ENCODE results near the gene ZNF565.
A peak's percentile ranks its signal among the peaks of the same experiment; 100 is the strongest.
"Not testable (repeated sequence)": the region's sequence is repeated elsewhere in the genome, so short reads cannot be mapped to it uniquely, and the experiment has no call there.

The ZNF565 gene

GRCh38 chr19:36214386-36215275 lies at the start of gene ZNF565, which contains the start of gene ZNF146:
Gene ZNF565, minus strand, starts transcription at chr19:36214665. Its CDS starts 12,680 bp downstream, at chr19:36201985.
Gene ZNF146, plus strand, starts transcription at chr19:36215106. Its CDS starts 21,335 bp downstream, at chr19:36236441.
- DNase-seq (ENCODE audit: low read depth in 2 of 2) = peak; percentile 81 to 90

DNA sequence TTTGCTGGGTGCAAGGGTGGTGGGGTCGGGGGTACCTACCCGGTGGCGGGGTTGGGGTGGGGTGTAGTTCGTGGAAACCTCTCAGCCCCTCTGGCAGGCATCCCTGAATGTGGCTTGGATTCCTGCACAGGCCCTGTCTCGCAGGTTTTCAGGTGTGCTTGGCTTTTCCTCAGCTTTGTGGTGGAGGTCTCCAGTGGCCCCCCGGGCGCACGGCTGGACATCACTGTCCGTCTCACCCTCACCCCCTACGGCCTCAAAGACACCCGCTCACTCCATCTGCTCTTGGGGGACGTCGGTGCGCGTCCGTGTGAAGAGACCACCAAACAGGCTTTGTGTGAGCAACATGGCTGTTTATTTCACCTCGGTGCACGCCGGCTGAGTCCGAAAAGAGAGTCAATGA lies 44.7 kb upstream of the ZNF565 start:
- DNase-seq (ENCODE audit: low read depth in 2 of 2) = no peak

DNA sequence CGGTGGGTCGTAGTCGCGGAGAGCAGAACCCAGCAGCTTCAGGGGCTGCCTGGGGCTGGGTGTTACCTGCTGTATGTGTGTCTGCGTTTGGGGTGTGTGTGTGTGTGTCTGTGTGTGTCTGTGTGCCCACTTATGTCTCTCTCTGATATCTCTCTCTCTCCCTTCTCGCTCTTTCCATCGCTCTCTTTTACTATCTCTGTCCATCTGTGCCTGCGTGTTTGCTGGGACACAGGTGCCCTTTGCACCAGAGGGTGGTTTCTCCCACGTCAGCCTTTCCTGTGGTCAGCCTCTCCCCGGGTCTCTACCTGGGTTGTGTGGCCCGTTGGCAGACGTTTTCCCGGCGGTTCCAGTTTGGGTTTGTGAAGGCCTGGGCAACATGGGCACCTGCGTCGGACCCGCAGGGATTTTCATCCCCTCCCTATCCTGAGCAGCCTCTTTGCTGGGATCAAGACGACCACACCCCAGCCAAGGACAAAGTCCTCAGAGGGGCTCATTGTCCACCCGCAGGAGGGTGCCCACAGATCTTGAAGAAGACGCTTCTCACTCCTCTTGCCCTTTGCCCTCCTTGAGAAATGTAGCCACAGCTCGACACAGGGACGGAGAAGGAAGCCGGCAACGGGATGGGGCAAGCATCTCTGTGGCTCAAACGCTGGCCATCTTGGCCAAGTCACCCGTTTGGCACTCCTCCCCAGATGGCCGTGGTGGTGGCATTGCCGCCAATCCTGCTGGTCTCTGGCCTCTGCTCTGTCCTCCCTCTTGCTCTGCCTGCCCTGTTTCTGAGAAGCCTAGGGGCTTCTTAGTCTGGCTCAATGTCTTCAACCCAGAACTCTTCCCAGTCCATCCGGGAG lies 43.8 kb upstream of the ZNF565 start:
- no peak for DNase-seq (ENCODE audit: low read depth in 2 of 2)

GRCh38 chr19:36257520-36257876 lies 43.0 kb upstream of the ZNF565 start:
- no peak for DNase-seq (ENCODE audit: low read depth in 2 of 2)

GRCh38 chr19:36256853-36257519 lies 42.5 kb upstream of the ZNF565 start:
- DNase-seq (ENCODE audit: low read depth in 2 of 2) = no peak

GRCh38 chr19:36256064-36256463 lies 41.6 kb upstream of the ZNF565 start:
- DNase-seq (ENCODE audit: low read depth in 2 of 2) = no peak

DNA sequence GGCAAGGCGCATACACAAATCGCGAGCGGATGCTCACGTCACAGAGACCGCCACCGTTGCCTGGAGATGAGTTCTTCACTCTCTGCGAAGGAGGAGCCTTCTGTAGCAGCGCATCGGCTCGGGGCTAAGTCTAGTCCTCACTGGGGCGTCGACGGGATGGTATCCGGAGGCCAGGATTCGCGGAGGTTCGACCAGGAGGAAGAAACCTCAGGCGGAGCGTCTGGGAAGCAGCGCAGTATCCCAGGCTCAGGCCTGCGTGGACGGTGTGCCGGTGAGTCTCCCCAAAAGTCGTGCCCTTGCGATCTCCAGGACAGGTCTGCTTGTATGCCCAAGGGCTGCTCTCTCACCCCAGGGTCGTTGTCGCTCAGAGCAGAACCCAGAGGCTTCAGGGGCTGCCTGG lies 40.9 kb upstream of the ZNF565 start:
- no peak for DNase-seq (ENCODE audit: low read depth in 2 of 2)

- DNase-seq (ENCODE audit: low read depth in 2 of 2) = no peak
Observed at GRCh38 chr19:36254848-36255247, 40.4 kb upstream of the ZNF565 start.

- DNase-seq (ENCODE audit: low read depth in 2 of 2) = no peak
Observed at GRCh38 chr19:36252047-36252446, 37.6 kb upstream of the ZNF565 start.

DNA sequence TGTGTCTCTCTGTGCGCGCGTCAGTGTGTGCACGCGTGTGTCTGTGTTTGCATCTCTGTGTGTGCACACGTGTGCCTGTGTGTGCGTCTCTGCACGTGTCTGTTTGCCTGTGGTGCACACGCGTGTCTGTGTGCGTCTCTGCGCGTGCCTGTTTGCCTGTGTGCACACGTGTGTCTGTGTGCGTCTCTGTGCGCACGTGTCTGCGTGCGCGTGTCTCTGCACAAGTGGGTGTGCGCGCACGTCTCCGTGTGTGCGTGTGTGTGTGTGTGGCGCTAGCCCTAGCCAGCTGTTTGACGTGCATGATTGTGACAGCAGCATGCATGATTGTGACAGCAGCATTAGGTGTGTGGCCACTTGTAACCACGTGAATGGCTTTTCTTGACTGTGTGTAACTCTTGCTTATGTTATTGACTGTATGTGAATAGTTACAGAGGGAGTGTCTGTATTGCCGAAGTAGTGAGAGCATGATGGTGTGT lies 31.6 kb upstream of the ZNF565 start:
- no peak for DNase-seq (ENCODE audit: low read depth in 2 of 2)

DNA sequence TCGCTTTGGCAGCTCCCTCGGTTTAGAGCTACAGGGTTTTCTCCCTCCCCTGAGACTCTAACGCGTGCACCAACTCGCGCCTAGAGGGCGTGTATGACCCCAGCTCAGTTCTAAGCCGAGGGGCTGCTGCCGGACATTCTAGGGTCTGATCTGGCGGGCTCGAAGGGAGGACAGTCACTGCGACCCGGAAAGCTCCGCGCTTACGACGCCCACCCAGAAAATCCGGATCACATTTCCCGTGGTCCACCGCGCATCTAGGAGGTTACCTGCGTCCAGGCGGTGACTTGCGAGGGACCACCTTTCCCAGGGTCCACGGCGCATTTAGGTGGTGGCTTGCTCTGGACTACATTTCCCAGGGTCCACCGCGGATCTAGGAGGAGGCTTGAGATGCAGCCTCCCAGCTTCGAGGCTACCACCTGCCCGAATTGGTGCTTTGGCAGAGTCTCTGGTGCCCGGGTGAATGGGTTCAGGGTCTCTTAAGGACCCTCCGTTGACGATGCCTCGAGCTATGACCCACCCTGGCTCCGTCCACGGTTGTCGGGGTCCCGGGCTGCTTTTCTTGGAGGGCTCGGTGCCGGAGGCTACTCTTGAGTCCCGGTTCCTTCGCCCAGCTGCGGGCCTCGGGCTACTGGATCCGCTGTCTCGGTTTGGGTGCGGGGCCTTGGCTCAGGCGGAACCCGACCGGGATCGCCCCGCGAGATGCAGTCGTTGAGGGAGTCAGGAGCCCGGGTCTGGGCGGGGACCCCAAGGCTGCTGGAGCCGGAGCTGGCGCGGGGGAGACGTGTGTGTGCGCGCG lies 30.9 kb upstream of the ZNF565 start:
- no peak for DNase-seq (ENCODE audit: low read depth in 2 of 2)

GRCh38 chr19:36244066-36244465 lies 29.6 kb upstream of the ZNF565 start:
- no peak for DNase-seq (ENCODE audit: low read depth in 2 of 2)

DNA sequence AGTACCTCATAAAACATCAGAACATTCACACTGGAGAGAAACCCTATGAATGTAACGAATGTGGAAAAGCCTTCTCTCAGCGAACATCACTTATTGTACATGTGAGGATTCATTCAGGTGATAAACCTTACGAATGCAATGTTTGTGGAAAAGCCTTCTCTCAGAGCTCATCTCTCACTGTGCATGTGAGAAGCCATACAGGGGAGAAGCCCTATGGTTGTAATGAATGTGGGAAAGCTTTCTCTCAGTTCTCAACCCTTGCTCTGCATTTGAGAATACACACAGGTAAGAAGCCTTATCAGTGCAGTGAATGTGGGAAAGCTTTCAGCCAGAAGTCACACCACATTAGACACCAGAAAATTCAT lies 22.5 kb upstream of the ZNF565 start:
- no peak for DNase-seq (ENCODE audit: low read depth in 2 of 2)

DNA sequence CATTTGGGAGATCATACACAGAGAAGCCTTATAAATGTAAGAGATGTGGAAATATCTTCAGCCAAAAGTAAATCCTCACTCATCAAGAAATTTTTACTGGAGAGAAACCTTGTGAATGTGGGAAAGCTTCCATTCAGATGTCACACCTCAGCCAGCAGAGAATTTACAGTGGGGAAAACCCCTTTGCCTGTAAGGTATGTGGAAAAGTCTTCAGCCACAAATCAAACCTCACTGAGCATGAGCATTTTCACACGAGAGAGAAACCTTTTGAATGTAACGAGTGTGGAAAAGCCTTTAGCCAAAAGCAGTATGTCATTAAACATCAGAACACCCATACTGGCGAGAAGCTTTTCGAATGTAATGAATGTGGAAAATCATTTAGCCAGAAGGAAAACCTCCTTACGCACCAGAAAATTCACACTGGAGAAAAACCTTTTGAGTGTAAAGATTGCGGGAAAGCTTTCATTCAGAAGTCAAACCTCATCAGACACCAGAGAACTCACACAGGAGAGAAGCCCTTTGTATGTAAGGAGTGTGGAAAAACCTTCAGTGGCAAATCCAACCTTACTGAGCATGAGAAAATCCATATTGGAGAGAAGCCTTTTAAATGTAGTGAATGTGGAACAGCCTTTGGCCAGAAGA lies 22.0 kb upstream of the ZNF565 start:
- DNase-seq (ENCODE audit: low read depth in 2 of 2) = no peak

GRCh38 chr19:36233626-36234025 lies 19.2 kb upstream of the ZNF565 start:
- DNase-seq (ENCODE audit: low read depth in 2 of 2) = not testable (repeated sequence)

DNA sequence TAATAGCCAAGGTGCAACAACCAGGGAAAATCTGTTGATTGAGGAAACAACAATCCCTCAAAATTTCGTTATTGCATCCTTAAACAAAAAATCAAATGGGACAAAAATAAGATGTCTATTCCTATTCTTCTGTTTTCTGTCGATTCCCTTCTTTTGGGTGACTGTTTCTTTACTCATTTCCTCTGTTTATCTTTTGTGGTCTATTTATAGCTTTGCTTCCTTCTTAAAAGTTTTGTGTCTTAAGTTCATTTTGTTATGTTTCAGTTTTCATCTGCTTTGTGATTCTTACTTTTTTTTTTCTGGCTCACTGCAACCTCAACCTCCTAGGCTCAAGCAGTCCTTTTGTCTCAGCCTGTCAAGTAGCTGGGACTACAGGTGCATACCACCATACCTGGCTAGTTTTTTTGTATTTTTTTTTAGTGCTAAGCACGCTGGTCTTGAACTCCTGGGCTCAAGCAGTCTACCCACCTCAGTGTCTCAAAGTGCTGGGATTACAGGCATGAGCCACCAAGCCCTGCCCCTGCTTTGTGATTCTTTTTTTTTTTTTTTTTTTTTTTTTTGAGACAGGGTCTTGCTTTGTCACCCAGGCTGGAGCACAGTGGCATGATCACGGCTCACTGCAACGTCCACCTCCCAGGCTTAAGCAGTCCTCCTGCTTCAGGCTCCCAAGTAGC lies 10.9 kb upstream of the ZNF565 start:
- DNase-seq (ENCODE audit: low read depth in 2 of 2) = no peak

- no peak for DNase-seq (ENCODE audit: low read depth in 2 of 2)
Observed at GRCh38 chr19:36222503-36222902, 8.0 kb upstream of the ZNF565 start.

- DNase-seq (ENCODE audit: low read depth in 2 of 2) = no peak
Observed at GRCh38 chr19:36221474-36221873, 7.0 kb upstream of the ZNF565 start.

DNA sequence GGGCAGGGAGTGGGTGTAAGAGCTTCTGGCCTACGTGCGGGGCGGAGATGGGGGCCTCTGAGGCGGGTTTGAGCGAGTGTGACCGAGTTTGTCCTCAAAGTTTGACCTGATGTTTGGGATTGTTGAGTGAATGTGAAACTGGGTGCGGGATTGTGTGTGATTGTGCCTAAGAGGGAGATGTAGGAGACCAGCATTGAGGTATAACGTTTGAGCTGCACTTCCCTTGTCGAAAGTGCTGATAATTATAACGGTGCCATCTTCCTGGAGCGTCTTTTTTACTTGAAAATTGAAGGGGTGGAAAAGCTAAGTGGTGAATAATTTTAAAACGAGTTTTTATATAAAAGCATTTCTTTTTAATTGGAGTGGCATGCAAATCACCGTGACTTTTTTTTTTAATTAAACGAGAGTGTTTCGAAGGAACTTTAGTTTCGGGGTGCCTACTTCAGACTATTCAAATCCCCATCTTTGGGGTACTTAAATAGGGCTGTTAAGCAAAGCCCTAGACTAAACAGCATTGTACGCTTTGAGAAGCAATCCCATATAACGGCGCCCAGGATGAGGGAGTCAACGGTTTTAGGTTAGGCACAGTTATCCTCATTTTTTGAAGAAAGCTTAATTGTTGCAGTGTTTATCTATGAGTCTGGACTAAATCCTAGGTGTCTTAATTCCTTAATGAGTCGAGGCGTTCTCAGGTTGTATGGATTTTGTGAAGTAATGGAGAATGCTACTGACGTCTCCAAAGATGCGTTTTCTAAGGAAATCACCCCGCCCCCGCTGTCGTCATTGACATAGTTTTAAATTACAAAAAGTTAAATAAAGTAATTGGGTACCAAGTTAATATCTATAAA lies 1.0 kb upstream of the ZNF565 start:
- DNase-seq (ENCODE audit: low read depth in 2 of 2) = no peak

Measured in stimulated activated CD4-positive, alpha-beta T cell treated with anti-CD3 and anti-CD28 coated beads, Interleukin-1b, Interleukin-23, amount 100 ng/mL, for 1 hour (primary cell).